Astrocyte (in vitro differentiated cells and primary cell): Measurements from ENCODE around the gene NDUFV2. TPM values are rescaled to one million over a fixed set of nuclear protein-coding genes. Genes with fewer than 3 reads are reported as not detected.

Source experiments
- DNase-seq: peaks from one replicate; pipeline ENCODE4 v3.0.0-alpha.2; 2010; ENCODE audit warnings: low read depth
- FAIRE-seq: peaks from 2 replicates; lab custom pipeline; 2011; peaks lifted over from hg19 to GRCh38; lab: Jason Lieb, UNC
- H2AFZ ChIP-seq: 2 replicates; pipeline ENCODE4 v1.6.0; 2012; ENCODE audit warnings: low read depth, low read length, inconsistent platforms
- H3K27ac ChIP-seq: 2 replicates; pipeline ENCODE4 v1.5.1; 2011; ENCODE audit warnings: low read depth, low read length, inconsistent platforms
- H3K27me3 ChIP-seq: 2 replicates; pipeline ENCODE4 v1.6.0; 2011; ENCODE audit warnings: low read length, inconsistent platforms; ENCODE audit not compliant: insufficient read depth
- H3K36me3 ChIP-seq: 2 replicates; pipeline ENCODE4 v1.5.1; 2011; ENCODE audit warnings: low read length, inconsistent platforms; ENCODE audit not compliant: insufficient read depth
- H3K4me1 ChIP-seq: 2 replicates; pipeline ENCODE4 v1.5.1; 2011; ENCODE audit warnings: low read length, inconsistent platforms; ENCODE audit not compliant: insufficient read depth
- H3K4me2 ChIP-seq: 2 replicates; pipeline ENCODE4 v1.6.0; 2012; ENCODE audit warnings: low read length, inconsistent platforms
- H3K4me3 ChIP-seq: 2 replicates; pipeline ENCODE4 v1.5.1; 2011; ENCODE audit warnings: low read depth, mild to moderate bottlenecking, low read length, inconsistent platforms; ENCODE audit not compliant: insufficient read depth
- H3K79me2 ChIP-seq: 2 replicates; pipeline ENCODE4 v1.6.0; 2012; ENCODE audit warnings: mild to moderate bottlenecking, low read length, inconsistent platforms; ENCODE audit not compliant: insufficient read depth
- H3K9ac ChIP-seq: 2 replicates; pipeline ENCODE4 v1.6.0; 2012; ENCODE audit warnings: mild to moderate bottlenecking, low read length, inconsistent platforms
- H3K9me3 ChIP-seq: 2 replicates; pipeline ENCODE4 v1.5.1; 2012; ENCODE audit warnings: low read depth, mild to moderate bottlenecking, low read length, inconsistent platforms; ENCODE audit not compliant: insufficient read depth
- H4K20me1 ChIP-seq: 2 replicates; pipeline ENCODE4 v1.6.0; 2012; ENCODE audit warnings: low read length, inconsistent platforms; ENCODE audit not compliant: insufficient read depth
- H3K27ac Mint-ChIP-seq: one replicate; pipeline ENCODE4 v1.8.0; 2021; ENCODE audit warnings: mild to moderate bottlenecking, mixed read lengths; ENCODE audit not compliant: unreplicated experiment
- H3K27me3 Mint-ChIP-seq: one replicate; pipeline ENCODE4 v1.8.0; 2021; ENCODE audit warnings: low read depth, mixed read lengths; ENCODE audit not compliant: unreplicated experiment
- H3K36me3 Mint-ChIP-seq: one replicate; pipeline ENCODE4 v1.8.0; 2021; ENCODE audit warnings: low read depth, mixed read lengths; ENCODE audit not compliant: unreplicated experiment
- H3K4me1 Mint-ChIP-seq: one replicate; pipeline ENCODE4 v1.8.0; 2021; ENCODE audit warnings: low read depth, mixed read lengths; ENCODE audit not compliant: unreplicated experiment
- H3K4me3 Mint-ChIP-seq: one replicate; pipeline ENCODE4 v1.8.0; 2021; ENCODE audit warnings: mild to moderate bottlenecking, moderate library complexity, mixed read lengths; ENCODE audit not compliant: unreplicated experiment
- H3K9me3 Mint-ChIP-seq: one replicate; pipeline ENCODE4 v1.8.0; 2021; ENCODE audit warnings: mild to moderate bottlenecking, mixed read lengths; ENCODE audit not compliant: unreplicated experiment
- EZH2 ChIP-seq: IDR thresholded peaks from 2 replicates; pipeline ENCODE4 v1.6.1; 2012; ENCODE audit warnings: mild to moderate bottlenecking, low read length, inconsistent platforms; ENCODE audit not compliant: insufficient read depth
- total RNA-seq: library from RNA; stranded (reverse); gene quantifications from 2 replicates; pipeline ENCODE4 v1.2.1, GENCODE V29; 2021
- TF ChIP-seq, protein P1 (sequence below): IDR thresholded peaks from 2 replicates; pipeline ENCODE4 v1.5.1; 2011; ENCODE audit warnings: low read depth, mild to moderate bottlenecking, inconsistent platforms, low read length, moderate library complexity; ENCODE audit not compliant: insufficient read depth

The NDUFV2 gene
- total RNA-seq, 1 donor from 2014 or later: 120 TPM

DNA sequence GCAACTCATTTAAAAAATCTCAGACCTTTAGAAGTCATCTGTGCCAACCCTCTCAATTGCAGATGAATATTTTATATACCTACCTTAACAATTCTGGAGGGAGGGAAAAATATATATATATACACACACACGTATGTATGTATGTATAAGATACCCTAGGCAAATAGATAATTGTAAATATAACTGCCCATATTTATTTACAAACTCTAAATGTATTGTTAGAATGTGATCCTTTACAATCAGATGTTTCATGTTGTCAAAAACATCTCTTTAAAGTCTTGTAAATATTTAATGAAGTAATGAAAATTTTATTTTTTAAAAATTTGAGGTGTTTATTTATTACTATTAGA is 45.7 kb downstream of the NDUFV2 start:
- no peak overlapping the region for H3K4me3 Mint-ChIP-seq
- DNase-seq: no peak
- H3K27me3 ChIP-seq: no peaks in the 10 kb centered on the region
- H3K4me2 ChIP-seq: no peak overlapping the region
- no peak overlapping the region for H3K27ac ChIP-seq
- no peaks in the 10 kb centered on the region for H3K36me3 Mint-ChIP-seq
- no peaks in the 10 kb centered on the region for H3K9me3 ChIP-seq
- no peak for FAIRE-seq
- no peaks in the 10 kb centered on the region for H3K4me1 ChIP-seq
- H3K4me3 ChIP-seq: no peak overlapping the region
- H3K79me2 ChIP-seq: peaks cover 88% of the 10 kb centered on the region
- H3K9ac ChIP-seq: no peak overlapping the region
- no peaks in the 10 kb centered on the region for H3K36me3 ChIP-seq
- H2AFZ ChIP-seq: no peak overlapping the region
- H3K4me1 Mint-ChIP-seq: peaks cover 11% of the 10 kb centered on the region
- TF ChIP-seq EZH2: no peak
- TF ChIP-seq, protein P1, sequence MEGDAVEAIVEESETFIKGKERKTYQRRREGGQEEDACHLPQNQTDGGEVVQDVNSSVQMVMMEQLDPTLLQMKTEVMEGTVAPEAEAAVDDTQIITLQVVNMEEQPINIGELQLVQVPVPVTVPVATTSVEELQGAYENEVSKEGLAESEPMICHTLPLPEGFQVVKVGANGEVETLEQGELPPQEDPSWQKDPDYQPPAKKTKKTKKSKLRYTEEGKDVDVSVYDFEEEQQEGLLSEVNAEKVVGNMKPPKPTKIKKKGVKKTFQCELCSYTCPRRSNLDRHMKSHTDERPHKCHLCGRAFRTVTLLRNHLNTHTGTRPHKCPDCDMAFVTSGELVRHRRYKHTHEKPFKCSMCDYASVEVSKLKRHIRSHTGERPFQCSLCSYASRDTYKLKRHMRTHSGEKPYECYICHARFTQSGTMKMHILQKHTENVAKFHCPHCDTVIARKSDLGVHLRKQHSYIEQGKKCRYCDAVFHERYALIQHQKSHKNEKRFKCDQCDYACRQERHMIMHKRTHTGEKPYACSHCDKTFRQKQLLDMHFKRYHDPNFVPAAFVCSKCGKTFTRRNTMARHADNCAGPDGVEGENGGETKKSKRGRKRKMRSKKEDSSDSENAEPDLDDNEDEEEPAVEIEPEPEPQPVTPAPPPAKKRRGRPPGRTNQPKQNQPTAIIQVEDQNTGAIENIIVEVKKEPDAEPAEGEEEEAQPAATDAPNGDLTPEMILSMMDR: no peak
- peaks cover 65% of the 10 kb centered on the region for H4K20me1 ChIP-seq
- H3K27ac Mint-ChIP-seq: no peak overlapping the region
- no peaks in the 10 kb centered on the region for H3K27me3 Mint-ChIP-seq
- no peaks in the 10 kb centered on the region for H3K9me3 Mint-ChIP-seq

DNA sequence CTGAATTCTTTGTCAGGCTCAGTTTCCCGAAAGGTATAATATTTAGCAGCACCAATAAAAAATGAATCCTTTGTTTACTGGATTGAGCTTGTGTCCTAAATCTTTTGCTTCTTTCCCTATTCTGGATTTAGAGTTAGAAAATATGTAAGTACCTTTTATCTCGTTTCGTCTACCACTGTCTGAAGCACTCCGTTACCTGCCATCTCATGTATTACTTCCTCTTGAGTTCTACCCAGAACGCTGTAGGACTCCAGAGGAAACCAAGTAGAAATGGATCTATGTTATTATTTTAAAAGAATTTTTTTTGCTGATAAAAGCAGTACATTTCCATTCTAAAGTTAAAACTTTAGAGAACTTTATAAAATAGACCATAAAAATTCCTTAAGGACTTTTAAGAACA is 47.6 kb downstream of the NDUFV2 start:
- DNase-seq (no peak), FAIRE-seq (no peak)
- no peaks in the 10 kb centered on the region for H3K36me3 Mint-ChIP-seq
- Histone ChIP-seq H3K4me1 (no peaks in the 10 kb centered on the region), H3K79me2 (peaks cover 88% of the 10 kb centered on the region), H4K20me1 (peaks cover 71% of the 10 kb centered on the region), H2AFZ (no peak overlapping the region), H3K27me3 (no peaks in the 10 kb centered on the region), H3K9me3 (no peaks in the 10 kb centered on the region), H3K27ac (no peak overlapping the region), H3K4me2 (no peak overlapping the region), H3K9ac (no peak overlapping the region), H3K36me3 (no peaks in the 10 kb centered on the region), H3K4me3 (no peak overlapping the region)
- no peaks in the 10 kb centered on the region for H3K27me3 Mint-ChIP-seq
- H3K9me3 Mint-ChIP-seq: no peaks in the 10 kb centered on the region
- peaks cover 11% of the 10 kb centered on the region for H3K4me1 Mint-ChIP-seq
- no peak overlapping the region for H3K4me3 Mint-ChIP-seq
- no peak overlapping the region for H3K27ac Mint-ChIP-seq
- no peak for TF ChIP-seq EZH2
- TF ChIP-seq, protein P1: no peak

DNA sequence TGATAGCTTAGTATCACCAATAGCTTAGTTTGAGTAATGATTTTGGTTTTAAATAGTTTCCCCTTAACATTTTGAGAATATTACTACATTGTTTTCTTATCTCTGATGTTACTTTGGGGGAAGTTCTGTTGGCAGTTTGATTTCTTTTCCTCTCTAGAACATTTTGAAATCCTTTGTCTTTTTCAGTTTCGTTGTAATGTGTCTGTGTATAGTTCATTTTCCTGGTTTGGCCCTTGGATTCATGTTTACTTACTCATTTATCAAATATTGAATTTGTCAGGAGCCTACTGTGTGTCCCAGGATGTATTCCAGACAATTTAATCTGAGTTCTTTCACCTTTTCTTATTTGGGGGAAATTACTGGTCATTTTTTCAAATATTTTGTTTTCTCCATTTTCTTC is 50.8 kb downstream of the NDUFV2 start:
- H3K9me3 Mint-ChIP-seq: no peaks in the 10 kb centered on the region
- Histone ChIP-seq H3K36me3 (no peaks in the 10 kb centered on the region), H3K9ac (no peak overlapping the region), H3K4me1 (no peaks in the 10 kb centered on the region), H3K4me3 (no peak overlapping the region), H2AFZ (no peak overlapping the region), H3K27ac (no peak overlapping the region), H3K27me3 (no peaks in the 10 kb centered on the region), H3K4me2 (no peak overlapping the region), H3K9me3 (no peaks in the 10 kb centered on the region), H4K20me1 (peaks cover 67% of the 10 kb centered on the region), H3K79me2 (peaks cover 91% of the 10 kb centered on the region)
- TF ChIP-seq EZH2: no peak
- TF ChIP-seq, protein P1: no peak
- DNase-seq (no peak), FAIRE-seq (no peak)
- no peak overlapping the region for H3K27ac Mint-ChIP-seq
- H3K36me3 Mint-ChIP-seq: peaks cover 1% of the 10 kb centered on the region
- no peak overlapping the region for H3K4me3 Mint-ChIP-seq
- no peaks in the 10 kb centered on the region for H3K27me3 Mint-ChIP-seq
- peaks cover 3% of the 10 kb centered on the region for H3K4me1 Mint-ChIP-seq
